Skeletal muscle tissue (tissue), 2 donors: ENCODE results near the gene NXN. TPM values are rescaled to one million over a fixed set of nuclear protein-coding genes. Genes with fewer than 3 reads are reported as not detected.

Source experiments
- small RNA-seq: library from RNA; depleted of rRNA; stranded (forward); fragments of <200 nt; gene quantifications from one replicate; pipeline ENCODE3, GENCODE V24; 2014
- total RNA-seq: library from RNA; depleted of rRNA; stranded (reverse); fragments of >200 nt; gene quantifications from one replicate; pipeline ENCODE4 v1.2.3, GENCODE V29; 2014

Gene NXN
- total RNA-seq, 1 donor from 2014 or later: 33.9 TPM

Small RNA genes within 50 kb of the gene (small RNA-seq; reads per million reads assigned to genes)
- gene MIR3183: not detected

Other genes starting within 250 kb of the NXN start
- gene TLCD3A, start 247.2 kb downstream of the NXN start, total RNA-seq: 14.6 TPM
- 7.8 TPM for gene GEMIN4, start 227.5 kb downstream of the NXN start, total RNA-seq
- 36.5 TPM for gene GLOD4, start 197.5 kb downstream of the NXN start, total RNA-seq
- 18.8 TPM for gene MRM3, start 197.4 kb downstream of the NXN start, total RNA-seq
- gene TIMM22, start 17.4 kb upstream of the NXN start, total RNA-seq: 15.1 TPM
- gene ABR, start 200.2 kb upstream of the NXN start, total RNA-seq: 24.5 TPM